Measurements from ENCODE around the gene KCNJ12.

GRCh38 chr17:21463204-21463661 is 87.1 kb downstream of the KCNJ12 start:
- TF ChIP-seq TAF1 (IDR thresholded peaks at IDR 0.05; ENCODE audit: low read depth, low read length) = no peak
- no peak for TF ChIP-seq POLR2A (IDR thresholded peaks at IDR 0.05; ENCODE audit: low read depth, low read length)
- TF ChIP-seq SPI1 (IDR thresholded peaks at IDR 0.05; ENCODE audit: low read depth, low read length) = no peak
- TF ChIP-seq POU2F2 (IDR thresholded peaks at IDR 0.05; ENCODE audit: low read depth, low read length) = no peak
- no peak for TF ChIP-seq POLR2AphosphoS5 (IDR thresholded peaks at IDR 0.05; ENCODE audit: low read depth, low read length)
- no peak for TF ChIP-seq PAX5 (IDR thresholded peaks at IDR 0.05; ENCODE audit: insufficient read depth, low read length, severe bottlenecking)
